ENCODE data around the gene TTC3.

GRCh38 chr21:37044643-37045042 is 28.4 kb upstream of the TTC3 start:
- TF ChIP-seq HDGF (IDR thresholded peaks at IDR 0.05; ENCODE audit: borderline replicate concordance) (no peak), SUZ12 (IDR thresholded peaks at IDR 0.05) (no peak), ELF4 (IDR thresholded peaks at IDR 0.05) (no peak), SP1 (IDR thresholded peaks at IDR 0.05) (no peak), BHLHE40 (IDR thresholded peaks at IDR 0.05; ENCODE audit: borderline replicate concordance) (no peak), FOXM1 (IDR thresholded peaks at IDR 0.05; ENCODE audit: borderline replicate concordance) (no peak), FOXK2 (IDR thresholded peaks at IDR 0.05) (no peak), L3MBTL2 (conservative IDR thresholded peaks at IDR 0.05) (no peak), LEF1 (IDR thresholded peaks at IDR 0.05; ENCODE audit: borderline replicate concordance) (no peak)
